PC-3 (cell line): ENCODE results near the gene IFNA7.

Source experiments
- EZH2phosphoT487 ChIP-seq: fragments of 300-600 bp; sonication (generic); IDR thresholded peaks from 2 replicates; pipeline ENCODE4 v1.6.1; 2018; ENCODE audit warnings: mild to moderate bottlenecking, antibody characterized with exemption, low read length, borderline replicate concordance
- TF ChIP-seq, protein P1 (sequence below): fragments of 300-600 bp; sonication (generic); conservative IDR thresholded peaks from 2 replicates; pipeline ENCODE4 v1.5.1; 2017; ENCODE audit warnings: antibody characterized with exemption, low read depth, mild to moderate bottlenecking, low read length

DNA sequence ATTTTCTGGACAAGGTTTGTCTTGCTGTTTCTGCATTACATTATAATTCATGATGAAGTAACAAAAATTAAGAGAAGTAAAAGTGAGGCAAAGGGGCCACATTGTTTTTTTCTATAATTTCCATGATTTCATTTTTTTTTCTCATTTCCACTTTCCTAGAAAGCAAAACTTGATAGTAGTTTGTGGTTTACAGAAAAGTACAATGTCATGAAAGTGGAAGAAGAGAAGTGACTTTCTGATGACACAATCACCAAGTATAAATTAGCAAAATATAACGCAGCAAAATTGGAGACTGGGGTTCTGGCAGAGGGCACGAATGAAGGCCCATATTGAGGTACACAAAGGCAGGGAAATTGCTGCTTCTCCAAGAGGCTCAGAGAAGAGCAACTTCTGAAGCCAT is 42.8 kb upstream of the IFNA7 start:
- TF ChIP-seq EZH2phosphoT487: no peak
- TF ChIP-seq, protein P1, sequence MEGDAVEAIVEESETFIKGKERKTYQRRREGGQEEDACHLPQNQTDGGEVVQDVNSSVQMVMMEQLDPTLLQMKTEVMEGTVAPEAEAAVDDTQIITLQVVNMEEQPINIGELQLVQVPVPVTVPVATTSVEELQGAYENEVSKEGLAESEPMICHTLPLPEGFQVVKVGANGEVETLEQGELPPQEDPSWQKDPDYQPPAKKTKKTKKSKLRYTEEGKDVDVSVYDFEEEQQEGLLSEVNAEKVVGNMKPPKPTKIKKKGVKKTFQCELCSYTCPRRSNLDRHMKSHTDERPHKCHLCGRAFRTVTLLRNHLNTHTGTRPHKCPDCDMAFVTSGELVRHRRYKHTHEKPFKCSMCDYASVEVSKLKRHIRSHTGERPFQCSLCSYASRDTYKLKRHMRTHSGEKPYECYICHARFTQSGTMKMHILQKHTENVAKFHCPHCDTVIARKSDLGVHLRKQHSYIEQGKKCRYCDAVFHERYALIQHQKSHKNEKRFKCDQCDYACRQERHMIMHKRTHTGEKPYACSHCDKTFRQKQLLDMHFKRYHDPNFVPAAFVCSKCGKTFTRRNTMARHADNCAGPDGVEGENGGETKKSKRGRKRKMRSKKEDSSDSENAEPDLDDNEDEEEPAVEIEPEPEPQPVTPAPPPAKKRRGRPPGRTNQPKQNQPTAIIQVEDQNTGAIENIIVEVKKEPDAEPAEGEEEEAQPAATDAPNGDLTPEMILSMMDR: no peak
